K562 (cell line): Measurements from ENCODE around the gene OBSCN. TPM values are rescaled to one million over a fixed set of nuclear protein-coding genes. Genes with fewer than 3 reads are reported as not detected.

ENCODE experiments used
- CREM ChIP-seq: IDR thresholded peaks from 2 replicates; pipeline ENCODE4 v1.6.1; 2014; ENCODE audit warnings: antibody characterized with exemption, low read depth
- JUND ChIP-seq, 2 experiments: IDR thresholded peaks; 2 replicates in 1 of 2; 3 replicates in 1 of 2; pipeline ENCODE4 v1.6.1; 2011; ENCODE audit warnings: borderline replicate concordance in 2 of 2, low read depth in 2 of 2, low read length in 2 of 2, improper control_type of control experiment in 1 of 2, missing biosample characterization in 1 of 2, missing genetic modification characterization in 1 of 2, missing genetic modification reagents in 1 of 2
- POLR2AphosphoS5 ChIP-seq: IDR thresholded peaks from 2 replicates; pipeline ENCODE4 v1.6.1; 2011; ENCODE audit warnings: mild to moderate bottlenecking, low read depth, low read length, moderate library complexity; ENCODE audit not compliant: control insufficient read depth, insufficient read depth
- SMAD4 ChIP-seq: fragments of 250-450 bp; sonication (Bioruptor Pico); conservative IDR thresholded peaks from 2 replicates; pipeline ENCODE4 v1.8.0; 2021; ENCODE audit warnings: inconsistent platforms, mild to moderate bottlenecking, moderate library complexity
- TEAD1 ChIP-seq, 2 experiments: fragments of 450-650 bp in 1 of 2; sonication (generic) in 1 of 2; formaldehyde crosslinking; IDR thresholded peaks; 2 replicates each; pipeline versions ENCODE4 v1.4.0 to v1.8.0; 2020 to 2022; ENCODE audit warnings: mild to moderate bottlenecking in 2 of 2, missing genetic modification reagents in 1 of 2
- polyA plus RNA-seq, 8 experiments: library from polyadenylated mRNA; depleted of rRNA in 4 of 8; stranded (reverse) in 5 of 8; unstranded in 3 of 8; fragments of >200 nt; fragmentation: Nextera tagmentation in 2 of 8; fragmentation: Illumina TruSeq in 1 of 8; extraction: Ambion mirVana in 2 of 8; extraction: Trizol in 1 of 8; gene quantifications; 2 replicates each; pipeline versions ENCODE4 v1.2.1 to v1.2.3, GENCODE V29; 2011 to 2014; ENCODE audit warnings: inconsistent platforms in 1 of 8, missing spikeins in 1 of 8
- total RNA-seq, 7 experiments: library from RNA; depleted of rRNA in 6 of 7; stranded (reverse); fragments of >200 nt in 6 of 7; fragmentation: Illumina TruSeq in 2 of 7; extraction: Trizol in 2 of 7; gene quantifications; 2 replicates each; pipeline versions ENCODE4 v1.2.1 to v1.2.3, GENCODE V29; 2011 to 2021; ENCODE audit warnings: low replicate concordance in 1 of 7
- TF ChIP-seq, protein P1 (sequence below): sonication (generic); IDR thresholded peaks from 2 replicates; pipeline ENCODE4 v1.6.1; 2016
- TF ChIP-seq, protein P2 (sequence below): sonication (generic); formaldehyde crosslinking; IDR thresholded peaks from 2 replicates; pipeline ENCODE4 v1.8.0; 2022; ENCODE audit warnings: missing genetic modification reagents, mild to moderate bottlenecking, moderate library complexity, borderline replicate concordance
- TF ChIP-seq, protein P3 (sequence below), 2 experiments: fragments of 250-450 bp in 1 of 2; fragments of 450-650 bp in 1 of 2; sonication (Bioruptor Pico) in 1 of 2; IDR thresholded peaks; 2 replicates each; pipeline versions ENCODE4 v1.6.1 to v1.8.0; 2016 to 2021; ENCODE audit warnings: mild to moderate bottlenecking in 2 of 2, moderate library complexity in 2 of 2, missing compliant biosample characterization in 1 of 2, missing genetic modification characterization in 1 of 2

The OBSCN gene
- total and polyA plus RNA-seq, 9 of the 15 experiments (the other 6 are each of a cell fraction or from before 2014, with no cell fraction given): 0.18 to 19.7 (median 3.6) TPM

DNA sequence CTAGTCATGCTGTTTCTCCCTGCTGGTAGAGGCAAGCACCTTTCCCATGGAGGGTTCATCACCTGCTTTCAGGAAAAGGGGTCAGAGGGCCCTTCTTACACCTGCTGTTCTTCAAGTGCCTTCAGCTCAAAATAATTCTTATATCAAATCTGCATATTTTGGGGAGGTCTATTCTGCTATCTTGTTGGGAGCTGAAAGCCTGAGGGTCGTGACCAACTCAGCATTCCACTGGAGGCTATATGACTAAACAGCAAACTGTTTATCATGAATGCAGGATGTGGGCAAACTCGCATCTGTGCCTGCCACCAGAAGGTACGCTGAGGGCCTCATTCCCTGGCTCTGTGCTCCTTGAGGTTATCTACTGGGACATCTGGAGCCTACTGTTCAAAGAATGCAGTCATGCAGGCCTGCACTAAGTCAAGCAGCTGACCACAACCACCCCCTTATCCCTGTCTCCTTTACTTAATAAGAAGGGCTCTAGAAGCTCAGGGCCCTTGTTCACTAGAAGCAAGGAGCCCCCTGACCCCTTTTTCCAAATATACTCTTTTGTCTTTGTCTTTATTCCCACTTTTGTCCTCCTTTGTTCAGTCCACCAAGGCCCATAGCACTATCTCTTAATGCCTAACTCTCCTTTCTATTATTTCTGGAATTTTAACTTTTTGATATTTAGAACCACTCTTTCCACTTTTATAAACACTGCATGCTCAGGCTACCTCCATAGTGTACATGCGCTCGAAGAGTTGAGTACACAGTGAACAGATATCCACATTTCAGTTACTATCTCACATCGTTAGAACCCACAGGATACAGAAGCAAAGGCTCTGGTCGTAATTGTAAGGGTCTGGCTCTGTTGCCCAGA lies 213.4 kb downstream of the OBSCN start (continued):
- TF ChIP-seq SMAD4 (CRISPR knock-in tag) (peak; percentile 69), TEAD1 (CRISPR knock-in tag; IDR thresholded peaks at IDR 0.05) (peak; percentile 91 to 98), CREM (peak; percentile 33; the same call in 1 of the 2 replicates), JUND (IDR thresholded peaks at IDR 0.05; ENCODE audit: borderline replicate concordance, low read depth, low read length) (peak; percentile 52; the same call in 1 of the 2 replicates), JUND (tag; IDR thresholded peaks at IDR 0.05; ENCODE audit: borderline replicate concordance, low read depth, low read length) (no peak; the same call in 2 of the 3 replicates), POLR2AphosphoS5 (peak; percentile 86)
- TF ChIP-seq, protein P1, sequence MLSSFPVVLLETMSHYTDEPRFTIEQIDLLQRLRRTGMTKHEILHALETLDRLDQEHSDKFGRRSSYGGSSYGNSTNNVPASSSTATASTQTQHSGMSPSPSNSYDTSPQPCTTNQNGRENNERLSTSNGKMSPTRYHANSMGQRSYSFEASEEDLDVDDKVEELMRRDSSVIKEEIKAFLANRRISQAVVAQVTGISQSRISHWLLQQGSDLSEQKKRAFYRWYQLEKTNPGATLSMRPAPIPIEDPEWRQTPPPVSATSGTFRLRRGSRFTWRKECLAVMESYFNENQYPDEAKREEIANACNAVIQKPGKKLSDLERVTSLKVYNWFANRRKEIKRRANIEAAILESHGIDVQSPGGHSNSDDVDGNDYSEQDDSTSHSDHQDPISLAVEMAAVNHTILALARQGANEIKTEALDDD: peak; percentile 58; the same call in 1 of the 2 replicates
- TF ChIP-seq, protein P2, sequence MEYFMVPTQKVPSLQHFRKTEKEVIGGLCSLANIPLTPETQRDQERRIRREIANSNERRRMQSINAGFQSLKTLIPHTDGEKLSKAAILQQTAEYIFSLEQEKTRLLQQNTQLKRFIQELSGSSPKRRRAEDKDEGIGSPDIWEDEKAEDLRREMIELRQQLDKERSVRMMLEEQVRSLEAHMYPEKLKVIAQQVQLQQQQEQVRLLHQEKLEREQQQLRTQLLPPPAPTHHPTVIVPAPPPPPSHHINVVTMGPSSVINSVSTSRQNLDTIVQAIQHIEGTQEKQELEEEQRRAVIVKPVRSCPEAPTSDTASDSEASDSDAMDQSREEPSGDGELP (CRISPR knock-in tag): peak; percentile 92
- TF ChIP-seq, protein P3, sequence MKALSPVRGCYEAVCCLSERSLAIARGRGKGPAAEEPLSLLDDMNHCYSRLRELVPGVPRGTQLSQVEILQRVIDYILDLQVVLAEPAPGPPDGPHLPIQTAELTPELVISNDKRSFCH (CRISPR knock-in tag; IDR thresholded peaks at IDR 0.05): no peak
- TF ChIP-seq, protein P3 (tag; IDR thresholded peaks at IDR 0.05): peak; percentile 60; the same call in 1 of the 2 replicates
